PC-3 (cell line): ENCODE results near the gene KIF6. TPM values are rescaled to one million over a fixed set of nuclear protein-coding genes. Genes with fewer than 3 reads are reported as not detected.

ENCODE experiments used
- ATAC-seq: fragments of 200-7000 bp; cut with Tn5 transposase; 2 replicates; pipeline ENCODE4 v1.9.1; 2020; ENCODE audit warnings: mild to moderate bottlenecking, moderate library complexity
- BruUV-seq: library from RNA; stranded (reverse); fragments of 400-500 nt; replicated peaks from 2 replicates; lab custom pipeline; 2021; lab: Mats Ljungman, UMichigan
- CTCF ChIA-PET: fragments of 300-600 bp; sonication (Branson Sonifier 250); formaldehyde crosslinking; loops from one replicate; lab custom pipeline; 2022; ENCODE audit warnings: antibody characterized with exemption; lab: Charles Lee
- POLR2A ChIA-PET: fragments of 300-600 bp; sonication (Branson Sonifier 250); formaldehyde crosslinking; loops from one replicate; lab custom pipeline; 2022; ENCODE audit warnings: antibody characterized with exemption; ENCODE audit not compliant: unreplicated experiment; lab: Charles Lee
- DNase-seq: peaks from one replicate; pipeline ENCODE4 v3.0.0-alpha.2; 2015
- H2AFZ ChIP-seq: fragments of 300-600 bp; sonication (generic); 2 replicates; pipeline ENCODE4 v1.6.0; 2016; ENCODE audit warnings: antibody characterized with exemption, low read length
- H3F3A ChIP-seq: fragments of 300-600 bp; sonication (generic); one replicate; pipeline ENCODE4 v1.6.0; 2017; ENCODE audit warnings: antibody characterized with exemption, low read length, control low read depth, mild to moderate bottlenecking; ENCODE audit not compliant: unreplicated experiment
- H3K27ac ChIP-seq: fragments of 300-600 bp; sonication (generic); 2 replicates; pipeline ENCODE4 v1.5.1; 2016; ENCODE audit warnings: mild to moderate bottlenecking, low read length
- H3K27me3 ChIP-seq: fragments of 300-600 bp; sonication (generic); 2 replicates; pipeline ENCODE4 v1.6.1; 2016; ENCODE audit warnings: low read length, mixed read lengths
- H3K36me3 ChIP-seq: fragments of 300-600 bp; sonication (generic); 2 replicates; pipeline ENCODE4 v1.6.1; 2016; ENCODE audit warnings: low read depth, mixed run types, low read length, mixed read lengths
- H3K4me1 ChIP-seq: fragments of 300-600 bp; sonication (generic); 2 replicates; pipeline ENCODE4 v1.5.1; 2016; ENCODE audit warnings: low read length; ENCODE audit not compliant: insufficient read depth
- H3K4me2 ChIP-seq: fragments of 300-600 bp; sonication (generic); 2 replicates; pipeline ENCODE4 v1.6.0; 2016; ENCODE audit warnings: low read length
- H3K4me3 ChIP-seq: fragments of 300-600 bp; sonication (generic); 2 replicates; pipeline ENCODE4 v1.5.1; 2016; ENCODE audit warnings: mild to moderate bottlenecking, low read length, mixed read lengths
- H3K79me2 ChIP-seq: fragments of 300-600 bp; sonication (generic); 2 replicates; pipeline ENCODE4 v1.6.1; 2017; ENCODE audit warnings: low read length, mixed read lengths
- H3K9ac ChIP-seq: fragments of 300-600 bp; sonication (generic); 2 replicates; pipeline ENCODE4 v1.6.0; 2016; ENCODE audit warnings: mild to moderate bottlenecking, low read length
- H3K9me2 ChIP-seq: fragments of 300-600 bp; sonication (generic); replicated peaks from 2 replicates; pipeline ENCODE4 v1.6.1; 2016; ENCODE audit warnings: mixed run types, low read length, mixed read lengths
- H3K9me3 ChIP-seq: fragments of 300-600 bp; sonication (generic); 2 replicates; pipeline ENCODE4 v1.6.1; 2016; ENCODE audit warnings: low read length, mixed read lengths
- H4K20me1 ChIP-seq: fragments of 300-600 bp; sonication (generic); 2 replicates; pipeline ENCODE4 v1.6.1; 2016; ENCODE audit warnings: low read length, mixed read lengths
- EZH2 ChIP-seq: fragments of 300-600 bp; sonication (generic); IDR thresholded peaks from one replicate; pipeline ENCODE4 v1.6.1; 2017; ENCODE audit warnings: antibody characterized with exemption, mild to moderate bottlenecking, low read length; ENCODE audit not compliant: unreplicated experiment
- EZH2phosphoT487 ChIP-seq: fragments of 300-600 bp; sonication (generic); IDR thresholded peaks from 2 replicates; pipeline ENCODE4 v1.6.1; 2018; ENCODE audit warnings: mild to moderate bottlenecking, antibody characterized with exemption, low read length, borderline replicate concordance
- intact Hi-C: fragments of 100-400 bp; cut with micrococcal nuclease; formaldehyde crosslinking; loops from 2 replicates; pipeline ENCODE4 v1.9.0; 2023
- total RNA-seq: library from RNA; depleted of rRNA; stranded (reverse); fragments of >200 nt; gene quantifications from 2 replicates; pipeline ENCODE4 v1.2.3, GENCODE V29; 2014
- TF ChIP-seq, protein P1 (sequence below): fragments of 300-600 bp; sonication (generic); conservative IDR thresholded peaks from 2 replicates; pipeline ENCODE4 v1.5.1; 2017; ENCODE audit warnings: antibody characterized with exemption, low read depth, mild to moderate bottlenecking, low read length

Gene KIF6
- total RNA-seq, 1 experiment from 2014 or later: 0.07 TPM

DNA sequence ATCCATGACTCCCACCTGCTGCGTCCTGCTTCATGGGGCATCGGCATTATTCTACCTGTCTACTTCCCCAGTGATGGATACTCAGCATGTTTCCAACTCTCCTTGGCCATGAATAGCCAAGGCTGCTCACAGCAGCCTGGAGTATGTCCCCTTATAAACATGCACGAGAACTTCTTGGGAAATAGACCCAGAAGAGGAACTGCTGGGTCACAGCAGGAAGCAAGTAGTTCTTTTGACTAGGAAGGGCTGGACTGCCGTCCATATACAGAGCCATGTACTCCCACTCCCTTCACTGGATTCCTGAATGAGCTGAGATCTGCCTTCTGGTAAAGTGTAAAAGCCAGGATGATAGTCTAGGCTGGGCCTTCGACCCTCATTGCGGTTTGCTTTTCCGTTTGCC lies 296.4 kb downstream of the KIF6 start:
- H3K79me2 ChIP-seq: no peaks in the 10 kb centered on the region
- POLR2A ChIA-PET: no interaction called here
- no peak overlapping the region for H2AFZ ChIP-seq
- intact Hi-C loops: no loop called here
- no peaks in the 10 kb centered on the region for H3K9me2 ChIP-seq
- no peak overlapping the region for H3K4me2 ChIP-seq
- no peak overlapping the region for H3K27ac ChIP-seq
- no peaks in the 10 kb centered on the region for H3K36me3 ChIP-seq
- ATAC-seq (no peak), DNase-seq (no peak)
- H3K4me3 ChIP-seq: no peak overlapping the region
- CTCF ChIA-PET: no interaction called here
- no peak overlapping the region for H3K9ac ChIP-seq
- no peaks in the 10 kb centered on the region for H4K20me1 ChIP-seq
- H3K27me3 ChIP-seq: peaks cover 5% of the 10 kb centered on the region; the same call in 1 of the 2 replicates
- BruUV-seq: no TSS peak
- no peaks in the 10 kb centered on the region for H3F3A ChIP-seq
- TF ChIP-seq, protein P1, sequence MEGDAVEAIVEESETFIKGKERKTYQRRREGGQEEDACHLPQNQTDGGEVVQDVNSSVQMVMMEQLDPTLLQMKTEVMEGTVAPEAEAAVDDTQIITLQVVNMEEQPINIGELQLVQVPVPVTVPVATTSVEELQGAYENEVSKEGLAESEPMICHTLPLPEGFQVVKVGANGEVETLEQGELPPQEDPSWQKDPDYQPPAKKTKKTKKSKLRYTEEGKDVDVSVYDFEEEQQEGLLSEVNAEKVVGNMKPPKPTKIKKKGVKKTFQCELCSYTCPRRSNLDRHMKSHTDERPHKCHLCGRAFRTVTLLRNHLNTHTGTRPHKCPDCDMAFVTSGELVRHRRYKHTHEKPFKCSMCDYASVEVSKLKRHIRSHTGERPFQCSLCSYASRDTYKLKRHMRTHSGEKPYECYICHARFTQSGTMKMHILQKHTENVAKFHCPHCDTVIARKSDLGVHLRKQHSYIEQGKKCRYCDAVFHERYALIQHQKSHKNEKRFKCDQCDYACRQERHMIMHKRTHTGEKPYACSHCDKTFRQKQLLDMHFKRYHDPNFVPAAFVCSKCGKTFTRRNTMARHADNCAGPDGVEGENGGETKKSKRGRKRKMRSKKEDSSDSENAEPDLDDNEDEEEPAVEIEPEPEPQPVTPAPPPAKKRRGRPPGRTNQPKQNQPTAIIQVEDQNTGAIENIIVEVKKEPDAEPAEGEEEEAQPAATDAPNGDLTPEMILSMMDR: no peak
- no peak for TF ChIP-seq EZH2phosphoT487
- TF ChIP-seq EZH2: no peak
- no peaks in the 10 kb centered on the region for H3K9me3 ChIP-seq
- H3K4me1 ChIP-seq: no peaks in the 10 kb centered on the region

DNA sequence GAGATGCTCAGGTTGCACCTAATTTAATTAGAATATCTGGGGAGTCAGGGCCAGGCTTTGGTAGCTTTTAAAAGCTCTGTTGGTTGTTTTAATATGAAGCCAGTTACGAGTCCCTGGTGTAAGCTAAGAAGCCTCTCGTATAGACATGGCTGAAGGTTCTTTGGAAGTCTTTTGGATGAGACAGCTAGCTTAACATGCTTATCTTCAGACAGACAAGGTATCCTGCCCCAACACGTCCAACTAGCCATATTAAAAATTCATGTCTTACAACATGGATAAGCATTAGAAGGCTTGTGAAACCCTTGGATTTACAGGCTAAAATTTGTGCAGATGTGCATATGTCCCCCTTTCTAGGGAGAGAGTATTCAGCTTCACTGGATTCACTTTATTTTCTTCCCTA lies 297.1 kb downstream of the KIF6 start:
- DNase-seq: no peak

DNA sequence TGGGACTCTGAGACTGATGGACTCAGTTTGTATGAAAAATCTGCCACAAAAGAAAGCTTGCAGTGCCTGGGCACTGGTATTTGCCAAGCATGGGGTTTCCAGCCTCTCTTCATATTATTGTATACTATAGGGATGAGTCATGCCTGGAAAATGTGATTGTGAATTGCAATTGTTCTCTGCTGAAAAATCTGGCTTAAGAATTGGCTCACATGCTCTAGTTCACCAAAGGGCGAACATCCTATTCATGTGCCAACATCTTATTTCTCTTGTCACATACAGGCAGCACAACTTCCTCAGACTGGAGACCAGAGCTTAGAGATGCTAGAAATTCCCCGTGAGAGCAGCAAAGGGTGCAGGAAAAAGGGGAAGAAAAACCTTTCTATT lies 299.1 kb downstream of the KIF6 start:
- ATAC-seq: no peak
- DNase-seq: peak; percentile 62

More for the DNA sequence above, 297.1 kb downstream of the KIF6 start:
- Histone ChIP-seq H3K79me2 (no peaks in the 10 kb centered on the region), H3F3A (no peaks in the 10 kb centered on the region), H3K9me2 (no peaks in the 10 kb centered on the region), H3K4me2 (no peak overlapping the region), H3K4me1 (no peaks in the 10 kb centered on the region), H3K9me3 (no peaks in the 10 kb centered on the region), H3K27me3 (no peaks in the 10 kb centered on the region), H2AFZ (no peak overlapping the region), H3K27ac (no peak overlapping the region), H3K4me3 (no peak overlapping the region), H3K9ac (no peak overlapping the region), H4K20me1 (no peaks in the 10 kb centered on the region), H3K36me3 (no peaks in the 10 kb centered on the region)
- ATAC-seq: no peak
- intact Hi-C loops: no loop called here
- ChIA-PET CTCF (no interaction called here), POLR2A (no interaction called here)
- TF ChIP-seq EZH2phosphoT487 (no peak), EZH2 (no peak)
- TF ChIP-seq, protein P1: no peak
- BruUV-seq: no TSS peak

More for the DNA sequence above, 299.1 kb downstream of the KIF6 start:
- H3K9ac ChIP-seq: no peak overlapping the region
- no peaks in the 10 kb centered on the region for H3K36me3 ChIP-seq
- no peak for TF ChIP-seq EZH2
- TF ChIP-seq, protein P1: no peak
- no peak for TF ChIP-seq EZH2phosphoT487
- ChIA-PET POLR2A (no interaction called here), CTCF (no interaction called here)
- no peak overlapping the region; the same call in 1 of the 2 replicates for H3K27ac ChIP-seq
- H3K27me3 ChIP-seq: 0 out of 2 replicates have a peak, but pooled peaks cover 13% of the 10 kb centered on the region
- H3K4me2 ChIP-seq: peak overlapping the region; percentile 35; the same call in 1 of the 2 replicates
- H3K4me1 ChIP-seq: no peaks in the 10 kb centered on the region
- H3K4me3 ChIP-seq: no peak overlapping the region
- H2AFZ ChIP-seq: no peak overlapping the region
- no peaks in the 10 kb centered on the region for H3K79me2 ChIP-seq
- H3F3A ChIP-seq: no peaks in the 10 kb centered on the region
- no peaks in the 10 kb centered on the region for H3K9me2 ChIP-seq
- no TSS peak for BruUV-seq
- no peaks in the 10 kb centered on the region for H3K9me3 ChIP-seq
- no peaks in the 10 kb centered on the region for H4K20me1 ChIP-seq
- intact Hi-C loops: no loop called here
